Cortex of kidney (tissue), 1 donor: ENCODE results near the gene CROCC.
"Not testable (repeated sequence)": the region's sequence is repeated elsewhere in the genome, so short reads cannot be mapped to it uniquely, and the experiment has no call there.

Source experiments
- DNase-seq: peaks from one replicate; lab custom pipeline; 2025; lab: John Stamatoyannopoulos, UW

Gene CROCC

GRCh38 chr1:16914928-16915626, 6.7 kb upstream of the CROCC start:
- DNase-seq, result not testable (repeated sequence)

DNA sequence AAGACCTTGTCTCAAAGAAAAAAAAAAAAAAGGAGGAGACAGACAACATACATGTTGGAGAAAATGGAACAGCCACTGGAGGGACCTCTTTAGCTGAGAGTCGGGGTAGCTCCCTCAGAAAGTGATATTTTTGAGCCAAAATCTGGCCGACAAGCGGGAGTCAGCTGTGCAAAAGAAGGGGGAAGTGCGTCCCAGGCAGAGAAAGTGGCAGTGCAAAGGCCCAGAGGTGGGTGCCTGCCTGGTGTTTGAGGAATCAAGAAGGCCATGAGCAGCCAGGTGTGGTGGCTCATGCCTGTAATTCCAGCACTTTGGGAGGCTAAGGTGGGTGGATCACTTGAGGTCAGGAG, 6.1 kb upstream of the CROCC start:
- DNase-seq, result no peak

DNA sequence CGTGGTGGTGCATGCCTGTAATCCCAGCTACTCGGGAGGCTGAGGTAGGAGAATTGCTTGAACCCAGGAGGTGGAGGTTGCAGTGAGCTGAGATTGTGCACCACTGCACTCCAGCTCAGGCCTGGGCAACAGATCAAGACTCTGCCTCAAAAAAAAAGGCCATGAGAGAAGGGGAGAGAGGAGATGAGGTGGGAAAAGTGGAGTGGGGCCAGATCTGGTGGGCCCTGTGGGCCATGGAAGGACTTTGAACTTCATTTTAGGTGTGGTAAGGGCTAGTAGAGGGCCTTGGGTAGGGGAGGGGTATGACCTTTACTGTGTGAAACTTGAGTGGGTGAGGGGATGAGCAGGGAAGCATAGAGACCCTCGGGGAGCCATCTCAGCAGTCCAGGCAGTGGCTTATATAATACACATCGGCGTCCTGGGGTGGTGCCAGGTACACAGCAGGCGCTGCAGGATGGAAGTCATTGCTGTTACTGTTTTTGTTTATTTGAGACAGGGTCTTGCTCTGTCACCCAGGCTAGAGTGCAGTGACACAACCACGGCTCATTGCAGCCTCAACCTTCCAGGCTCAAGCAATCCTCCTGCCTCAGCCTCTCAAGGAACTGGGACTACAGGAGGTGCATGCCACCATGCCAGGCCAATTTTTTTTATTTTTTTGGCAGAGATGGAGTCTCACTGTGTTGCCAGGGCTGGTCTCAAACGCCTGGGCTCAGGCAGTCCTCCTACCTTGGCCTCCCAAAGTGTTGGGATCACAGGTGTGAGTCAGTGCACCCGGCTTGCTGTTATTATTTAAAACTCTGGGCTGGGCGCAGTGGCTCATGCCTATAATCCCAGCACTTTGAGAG, 5.5 kb upstream of the CROCC start:
- DNase-seq, result not testable (repeated sequence)

GRCh38 chr1:16918371-16918770, 3.4 kb upstream of the CROCC start:
- DNase-seq, result no peak

DNA sequence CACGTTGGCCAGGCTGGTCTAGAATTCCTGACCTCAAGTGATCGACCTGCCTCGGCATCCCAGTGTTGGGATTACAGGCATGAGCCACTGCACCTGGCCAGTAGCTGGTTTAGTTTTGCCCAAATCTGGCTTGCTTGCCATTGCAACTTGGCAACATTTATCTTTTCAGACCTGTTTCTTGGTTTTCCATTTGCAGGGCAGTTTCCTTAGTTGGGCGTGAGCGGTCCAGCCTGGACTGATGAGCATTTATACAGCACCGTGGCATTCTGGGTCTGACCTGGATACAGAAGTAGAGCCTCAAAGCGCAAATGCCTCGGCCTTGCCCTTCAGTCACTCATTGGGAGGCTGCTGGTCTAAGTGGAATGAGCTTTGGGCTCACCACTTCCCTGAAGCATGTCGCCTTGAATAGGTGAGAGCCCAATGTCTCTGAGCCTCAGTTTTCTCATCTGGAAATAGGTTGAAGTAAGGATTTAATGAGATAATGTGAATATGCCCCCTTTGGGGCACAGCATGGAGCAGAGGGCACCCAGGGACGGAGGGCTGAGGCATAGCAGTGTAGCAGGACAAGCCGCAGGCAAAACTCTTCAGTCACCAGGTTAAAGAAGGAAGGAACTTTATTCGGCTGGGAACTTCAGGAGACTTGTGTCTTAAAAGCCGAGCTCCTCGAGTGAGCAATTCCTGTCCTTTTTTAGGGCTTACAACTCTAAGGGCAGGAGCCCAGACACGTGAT, 2.6 kb upstream of the CROCC start:
- DNase-seq, result not testable (repeated sequence)

GRCh38 chr1:16920951-16921350, 780 bp upstream of the CROCC start:
- DNase-seq, result no peak

- DNase-seq, result no peak
These were observed 735 bp downstream of the CROCC start for GRCh38 chr1:16922466-16922865.

DNA sequence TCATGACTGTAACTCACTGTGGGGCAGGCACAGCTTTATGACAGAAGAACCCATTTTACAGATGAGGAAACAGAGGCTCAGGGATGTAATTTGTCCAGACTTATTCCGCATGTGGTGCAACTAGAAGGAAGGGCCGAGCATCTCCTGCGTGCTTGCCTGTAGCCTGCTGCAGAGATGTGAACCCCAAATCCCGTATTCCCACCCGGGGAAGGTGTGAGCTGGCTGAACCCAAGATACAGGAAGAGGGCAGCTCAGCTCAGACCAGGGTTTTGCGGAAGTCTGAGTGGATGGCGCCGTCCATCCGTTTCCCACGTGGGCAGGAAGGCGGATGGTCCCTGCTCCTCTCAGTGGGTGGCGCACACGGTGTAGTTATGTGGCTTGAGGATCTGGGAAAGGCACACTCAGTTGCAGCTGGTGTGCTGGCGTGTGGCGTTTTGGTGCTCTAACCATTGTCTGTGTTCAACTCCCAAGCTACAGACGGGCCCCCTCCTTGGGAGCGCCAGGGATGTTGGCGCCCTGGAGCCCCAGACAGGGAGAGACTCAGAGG, 1.2 kb downstream of the CROCC start:
- DNase-seq, result no peak

GRCh38 chr1:16924216-16924918, 2.6 kb downstream of the CROCC start:
- DNase-seq, result no peak

GRCh38 chr1:16924919-16925477, 3.3 kb downstream of the CROCC start:
- no peak for DNase-seq

DNA sequence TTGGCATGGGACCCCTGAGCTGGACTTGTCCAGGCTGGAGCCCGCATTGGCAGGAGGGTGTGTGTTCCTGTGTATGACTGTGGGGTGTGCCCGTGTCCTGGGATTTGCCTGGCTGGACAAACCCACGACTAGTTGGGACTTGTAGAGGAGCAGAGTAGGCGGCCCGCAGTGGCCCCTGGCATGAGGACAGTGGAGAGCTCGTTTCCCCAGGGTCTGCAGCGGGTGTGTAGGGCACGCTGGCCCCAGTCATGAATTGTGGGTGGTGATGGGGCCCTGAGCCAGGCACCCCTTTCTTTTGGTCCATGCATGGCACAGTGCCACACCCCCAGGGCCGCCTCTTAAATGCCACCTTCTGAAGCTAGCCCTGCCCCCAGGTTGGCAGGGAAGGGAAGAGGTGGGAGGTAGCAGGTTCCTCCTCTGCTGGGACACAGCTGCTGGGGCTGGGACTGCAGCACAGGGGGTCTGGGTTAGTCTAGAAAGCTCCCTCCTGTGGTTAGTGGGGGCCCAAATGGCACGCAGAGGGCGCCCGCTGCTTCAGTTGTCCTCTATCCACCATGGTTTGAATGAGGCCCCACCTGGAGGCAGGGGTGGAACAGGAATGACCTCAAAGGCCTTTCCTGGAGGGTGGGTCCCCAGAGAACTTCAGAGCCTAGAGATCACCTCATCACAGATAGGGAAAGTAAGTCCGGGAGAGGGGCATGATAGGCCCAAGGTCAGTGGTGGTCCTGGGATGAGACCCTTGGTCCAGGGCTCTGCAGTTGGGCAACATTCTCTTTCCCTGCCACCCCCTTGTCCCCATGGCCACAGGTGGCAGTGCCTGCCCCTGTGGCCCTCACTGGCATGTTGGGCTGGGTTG, 4.1 kb downstream of the CROCC start:
- DNase-seq, result no peak

DNA sequence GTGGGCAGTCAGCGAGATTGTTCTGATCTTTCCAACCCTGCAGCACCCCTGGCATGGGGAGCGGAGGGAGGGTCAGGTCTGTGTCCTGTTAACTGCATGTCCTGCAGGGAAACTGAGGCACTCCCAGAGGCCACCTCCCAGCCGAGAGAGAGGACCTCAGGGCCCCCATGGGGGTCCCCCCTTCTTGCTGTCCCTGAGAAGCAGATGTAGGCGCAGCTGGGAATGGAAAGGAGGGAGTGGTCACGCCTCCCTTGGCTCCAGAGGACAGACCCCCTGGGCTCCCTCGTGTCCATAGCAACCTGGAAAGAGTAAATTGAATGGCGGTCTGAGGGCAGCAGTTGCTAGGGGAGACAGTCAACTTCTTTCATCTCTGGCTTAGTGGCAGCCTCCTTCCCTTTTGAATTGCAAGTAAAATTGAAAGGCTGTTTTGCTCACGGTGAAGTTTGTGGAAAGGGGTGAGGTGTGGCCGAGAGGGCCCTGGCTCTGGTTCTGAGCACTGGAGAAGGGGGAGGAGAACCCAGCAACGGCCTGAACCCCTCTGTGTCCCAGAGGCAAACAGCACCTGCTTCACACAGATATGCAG, 4.9 kb downstream of the CROCC start:
- DNase-seq, result no peak

DNA sequence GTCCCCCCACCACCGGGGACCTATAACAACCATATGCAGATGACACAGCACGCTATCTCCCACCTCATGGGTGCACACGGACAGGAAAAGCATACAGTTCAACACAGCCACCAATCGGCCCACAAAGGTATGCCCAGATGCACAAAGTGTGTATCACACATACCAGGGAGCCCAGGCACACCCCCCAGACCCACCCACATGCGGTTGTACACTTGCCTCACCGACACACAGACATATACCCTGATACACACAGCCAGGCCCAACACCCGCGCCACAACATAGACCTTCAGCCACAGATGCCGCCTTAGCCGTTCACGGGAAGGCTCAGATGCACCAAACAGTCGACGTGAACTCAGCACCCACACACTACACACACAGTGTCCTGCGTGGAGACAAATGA, 5.5 kb downstream of the CROCC start:
- no peak for DNase-seq

GRCh38 chr1:16927711-16928485, 6.2 kb downstream of the CROCC start:
- DNase-seq, result no peak

DNA sequence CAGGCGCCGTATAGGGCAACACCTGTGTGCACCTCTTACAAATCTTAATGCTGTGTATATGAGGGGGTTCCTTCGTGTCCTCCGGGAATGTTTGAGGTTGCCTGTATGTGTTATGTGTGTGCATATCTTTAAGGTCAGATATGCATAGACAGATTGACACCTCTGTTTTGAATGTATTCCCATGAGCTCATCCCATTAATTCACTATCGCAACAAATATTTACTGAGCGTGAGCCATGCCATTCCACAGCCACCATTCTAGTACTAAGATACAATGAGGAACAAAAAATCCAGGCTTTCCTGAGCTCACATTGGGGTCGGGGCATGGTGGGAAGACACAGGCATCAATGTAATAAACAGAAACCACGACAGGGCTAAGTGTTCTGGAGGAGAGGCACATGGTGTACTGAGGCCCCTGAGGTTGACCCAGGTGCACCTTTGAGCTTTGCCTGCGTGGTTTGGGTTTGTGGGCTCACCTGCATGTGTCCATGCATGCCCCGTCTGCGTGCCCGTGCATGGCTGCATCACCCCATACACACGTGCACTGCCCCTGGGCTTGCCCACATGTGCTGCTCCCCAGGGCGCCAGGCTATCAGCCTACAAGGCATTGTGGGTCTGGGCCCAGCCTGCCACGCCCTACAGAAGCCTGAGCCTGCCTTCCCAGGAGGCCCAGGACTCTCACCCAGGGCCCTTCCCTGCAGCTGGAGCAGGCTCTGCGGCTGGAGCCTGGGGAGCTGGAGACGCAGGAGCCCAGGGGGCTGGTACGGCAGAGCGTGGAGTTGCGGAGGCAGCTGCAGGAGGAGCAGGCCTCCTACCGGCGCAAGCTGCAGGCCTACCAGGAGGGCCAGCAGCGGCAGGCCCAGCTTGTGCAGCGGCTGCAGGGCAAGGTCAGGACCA, 7.7 kb downstream of the CROCC start:
- DNase-seq, result not testable (repeated sequence)

DNA sequence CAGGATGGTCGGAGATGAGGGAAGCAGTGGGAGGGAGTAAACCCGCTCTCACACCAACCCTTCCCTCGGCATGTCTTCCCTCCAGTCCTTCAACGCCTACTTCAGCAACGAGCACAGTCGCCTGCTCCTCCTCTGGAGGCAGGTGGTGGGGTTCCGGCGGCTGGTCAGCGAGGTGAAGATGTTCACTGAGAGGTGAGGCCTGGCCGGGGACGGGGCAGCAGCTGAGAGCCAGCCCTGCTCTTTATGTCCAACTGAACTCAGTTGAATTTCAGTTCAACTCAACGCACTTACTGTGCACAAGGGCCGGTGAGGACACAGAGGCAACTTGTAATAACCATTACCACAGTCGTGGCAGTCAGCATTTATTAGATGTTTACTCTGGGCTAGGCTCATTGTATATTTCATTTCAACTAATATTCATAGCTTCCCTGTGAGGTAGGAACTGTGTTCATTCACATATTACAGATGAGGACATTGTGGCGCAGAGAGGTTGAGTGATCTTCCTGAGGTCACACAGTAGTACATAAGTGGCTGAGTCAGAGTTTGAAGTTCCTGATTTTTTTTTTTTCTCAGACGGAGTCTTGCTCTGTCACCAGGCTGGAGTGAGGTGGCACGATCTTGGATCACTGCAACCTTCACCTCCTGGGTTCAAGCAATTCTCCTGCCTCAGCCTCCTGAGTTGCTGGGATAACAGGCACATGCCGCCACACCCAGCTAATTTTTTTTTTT, 9.6 kb downstream of the CROCC start:
- DNase-seq, result not testable (repeated sequence)

- not testable (repeated sequence) for DNase-seq
These were observed 12.2 kb downstream of the CROCC start for GRCh38 chr1:16933945-16934344.

DNA sequence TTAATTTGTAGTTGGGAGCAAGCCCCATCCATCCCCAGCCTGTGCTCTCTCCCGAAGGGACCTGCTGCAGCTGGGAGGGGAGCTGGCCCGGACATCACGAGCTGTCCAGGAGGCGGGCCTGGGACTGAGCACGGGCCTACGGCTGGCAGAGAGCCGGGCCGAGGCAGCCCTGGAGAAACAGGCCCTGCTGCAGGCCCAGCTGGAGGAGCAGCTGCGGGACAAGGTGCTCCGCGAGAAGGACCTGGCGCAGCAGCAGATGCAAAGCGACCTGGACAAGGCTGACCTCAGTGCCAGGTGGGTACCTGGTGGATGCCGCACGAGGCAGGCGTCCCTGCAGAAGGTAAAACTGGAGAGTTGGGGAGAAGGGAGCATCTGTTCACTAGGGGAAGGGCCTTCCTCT, 14.8 kb downstream of the CROCC start:
- not testable (repeated sequence) for DNase-seq
